ENCODE results near the gene FAM120B. TPM values are rescaled to one million over a fixed set of nuclear protein-coding genes. Genes with fewer than 3 reads are reported as not detected.
"Not testable (repeated sequence)": the region's sequence is repeated elsewhere in the genome, so short reads cannot be mapped to it uniquely, and the experiment has no call there.

Gene FAM120B, protein sequence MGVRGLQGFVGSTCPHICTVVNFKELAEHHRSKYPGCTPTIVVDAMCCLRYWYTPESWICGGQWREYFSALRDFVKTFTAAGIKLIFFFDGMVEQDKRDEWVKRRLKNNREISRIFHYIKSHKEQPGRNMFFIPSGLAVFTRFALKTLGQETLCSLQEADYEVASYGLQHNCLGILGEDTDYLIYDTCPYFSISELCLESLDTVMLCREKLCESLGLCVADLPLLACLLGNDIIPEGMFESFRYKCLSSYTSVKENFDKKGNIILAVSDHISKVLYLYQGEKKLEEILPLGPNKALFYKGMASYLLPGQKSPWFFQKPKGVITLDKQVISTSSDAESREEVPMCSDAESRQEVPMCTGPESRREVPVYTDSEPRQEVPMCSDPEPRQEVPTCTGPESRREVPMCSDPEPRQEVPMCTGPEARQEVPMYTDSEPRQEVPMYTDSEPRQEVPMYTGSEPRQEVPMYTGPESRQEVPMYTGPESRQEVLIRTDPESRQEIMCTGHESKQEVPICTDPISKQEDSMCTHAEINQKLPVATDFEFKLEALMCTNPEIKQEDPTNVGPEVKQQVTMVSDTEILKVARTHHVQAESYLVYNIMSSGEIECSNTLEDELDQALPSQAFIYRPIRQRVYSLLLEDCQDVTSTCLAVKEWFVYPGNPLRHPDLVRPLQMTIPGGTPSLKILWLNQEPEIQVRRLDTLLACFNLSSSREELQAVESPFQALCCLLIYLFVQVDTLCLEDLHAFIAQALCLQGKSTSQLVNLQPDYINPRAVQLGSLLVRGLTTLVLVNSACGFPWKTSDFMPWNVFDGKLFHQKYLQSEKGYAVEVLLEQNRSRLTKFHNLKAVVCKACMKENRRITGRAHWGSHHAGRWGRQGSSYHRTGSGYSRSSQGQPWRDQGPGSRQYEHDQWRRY
- 27.4 TPM for total RNA-seq
- long read RNA-seq, full-length matches to known transcripts, result 39 of 61 reads
- long read RNA-seq, partial matches to known transcripts, result 6 of 61 reads
- long read RNA-seq, other reads (novel, unspliced or antisense), result 16 of 61 reads

DNA sequence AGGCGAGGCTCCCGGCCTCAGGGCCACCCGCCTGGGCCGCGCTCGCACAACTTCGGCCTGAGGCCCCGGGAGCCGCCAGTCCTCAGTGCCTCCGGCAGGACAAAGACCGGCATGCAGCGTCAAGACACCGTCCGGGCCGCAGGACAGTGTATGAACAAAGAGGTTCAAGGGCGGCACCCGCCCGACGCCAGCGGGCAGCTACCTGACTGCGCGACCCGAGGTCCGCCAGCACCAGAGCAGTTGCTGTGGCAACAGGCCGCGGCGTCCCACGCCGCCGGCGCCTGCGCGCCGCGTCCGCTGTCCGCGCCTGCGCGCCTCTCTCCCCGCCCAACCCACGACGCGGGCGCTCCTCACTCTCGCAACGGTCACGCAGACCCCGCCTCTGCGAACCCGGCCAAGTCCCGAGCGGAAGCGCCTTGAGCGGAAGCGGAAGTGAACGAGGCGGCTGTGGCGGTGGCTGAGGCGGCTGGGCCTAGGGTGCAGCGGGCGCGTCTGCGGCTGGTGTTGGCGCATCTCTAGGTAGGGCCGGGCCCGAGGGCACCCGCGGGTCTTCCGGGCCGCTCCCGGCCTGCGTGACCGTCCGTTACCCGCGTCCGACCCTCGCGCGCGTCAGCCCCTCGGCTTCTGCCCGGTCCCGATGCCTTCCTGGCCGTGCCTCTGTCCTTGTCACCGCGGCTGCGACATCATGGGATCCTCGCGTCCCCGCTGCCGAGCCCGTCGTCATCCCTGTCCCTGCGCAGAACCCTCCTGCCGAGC lies at the start of gene FAM120B:
Gene FAM120B, plus strand, starts transcription at position 435 of the 756 bp plus-strand sequence. CDS start 10,633 bp downstream, outside the sequence.
- intact Hi-C loops (cut with DNase I), result loop anchor here (2.0 to 5.0 kb wide), 2 partner anchors 221 to 246 kb away; partner anchors contain the start of gene PSMB1
- peak; percentile 99 for DNase-seq (ENCODE audit: low spot score)

DNA sequence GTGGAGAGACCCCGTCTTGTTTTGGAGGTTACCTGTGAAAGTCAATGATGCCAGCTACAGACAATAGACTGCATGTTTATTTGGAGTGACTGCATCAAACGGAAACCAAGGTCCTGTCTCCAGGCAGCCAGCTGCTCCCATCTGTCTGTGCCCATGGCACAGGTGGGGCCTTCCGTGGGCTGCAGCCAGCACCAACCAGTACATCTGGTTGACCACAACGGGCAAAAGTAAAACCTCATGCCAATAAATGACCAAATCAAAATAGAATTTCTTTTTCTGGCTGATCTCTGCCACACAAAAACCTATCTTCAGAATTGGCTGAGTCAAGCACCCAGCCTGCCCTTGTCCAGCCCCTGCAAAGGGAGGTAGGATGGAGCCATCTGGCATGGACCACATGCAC lies 49.2 kb upstream of the FAM120B start:
- intact Hi-C loops (cut with DNase I), result no loop called here

DNA sequence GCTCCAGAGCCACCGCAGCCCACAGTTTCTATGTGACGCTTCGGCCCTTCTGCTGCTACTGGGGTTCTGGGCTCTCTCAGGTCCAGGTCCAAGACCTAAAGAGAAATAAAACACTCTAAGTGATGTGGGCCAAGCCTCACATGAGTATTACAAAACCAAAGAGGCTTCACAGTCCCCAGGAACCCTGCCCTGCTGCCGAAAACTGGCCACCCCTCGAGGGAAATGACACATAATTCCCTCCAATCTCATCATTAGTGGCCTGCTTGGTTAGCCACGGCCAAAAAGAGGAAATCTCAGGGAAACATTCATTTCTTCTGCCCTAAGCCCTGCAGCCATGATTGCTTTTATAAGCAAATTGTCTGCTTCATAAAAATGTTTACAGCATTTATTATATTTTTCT lies 48.2 kb upstream of the FAM120B start:
- peak; percentile 20 for DNase-seq (ENCODE audit: low spot score)
- intact Hi-C loops (cut with DNase I), result no loop called here

More for the DNA sequence above, 49.2 kb upstream of the FAM120B start:
- DNase-seq (ENCODE audit: low spot score), result no peak

DNA sequence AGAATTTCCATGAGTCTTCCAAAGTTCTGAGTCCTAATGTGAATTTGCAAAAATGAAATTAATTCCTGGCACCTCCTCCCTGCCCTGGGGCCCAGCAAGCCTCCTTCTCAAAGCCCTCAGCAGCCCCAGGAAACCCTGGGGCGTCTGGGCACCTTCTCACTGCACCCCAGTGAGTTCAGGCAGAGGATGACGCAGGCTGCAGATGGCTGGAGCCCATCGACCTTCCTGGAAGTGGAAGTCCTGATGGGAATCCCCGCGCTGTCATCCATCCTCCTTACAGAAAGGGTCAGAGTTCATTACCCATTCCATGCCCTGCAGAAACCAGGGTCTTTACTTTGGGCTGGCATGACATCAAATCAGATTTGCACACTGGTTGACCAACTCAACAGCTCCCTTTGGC lies 47.3 kb upstream of the FAM120B start:
- peak; percentile 56 for DNase-seq (ENCODE audit: low spot score)

DNA sequence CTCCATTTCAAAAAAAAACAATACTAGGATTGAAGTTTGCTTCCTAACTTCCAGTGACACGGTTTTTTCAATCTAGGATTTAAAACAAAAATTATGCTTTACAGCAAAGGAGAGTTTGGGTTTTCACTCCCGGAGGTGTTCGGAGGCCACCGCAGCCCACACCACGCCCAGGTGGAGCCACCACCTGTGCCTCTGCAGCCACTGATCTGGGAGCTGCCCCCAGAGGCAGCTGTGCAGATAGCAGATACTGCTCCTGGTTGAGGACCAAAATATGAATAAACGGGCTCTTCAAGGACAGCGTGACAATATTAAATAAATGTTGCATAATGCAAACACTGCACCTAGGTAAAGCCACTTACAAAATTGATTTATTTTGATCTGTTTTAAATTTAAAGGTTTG lies 45.9 kb upstream of the FAM120B start:
- DNase-seq (ENCODE audit: low spot score), result no peak
- intact Hi-C loops (cut with DNase I), result no loop called here

More for the DNA sequence above, 47.3 kb upstream of the FAM120B start:
- intact Hi-C loops (cut with DNase I), result no loop called here

DNA sequence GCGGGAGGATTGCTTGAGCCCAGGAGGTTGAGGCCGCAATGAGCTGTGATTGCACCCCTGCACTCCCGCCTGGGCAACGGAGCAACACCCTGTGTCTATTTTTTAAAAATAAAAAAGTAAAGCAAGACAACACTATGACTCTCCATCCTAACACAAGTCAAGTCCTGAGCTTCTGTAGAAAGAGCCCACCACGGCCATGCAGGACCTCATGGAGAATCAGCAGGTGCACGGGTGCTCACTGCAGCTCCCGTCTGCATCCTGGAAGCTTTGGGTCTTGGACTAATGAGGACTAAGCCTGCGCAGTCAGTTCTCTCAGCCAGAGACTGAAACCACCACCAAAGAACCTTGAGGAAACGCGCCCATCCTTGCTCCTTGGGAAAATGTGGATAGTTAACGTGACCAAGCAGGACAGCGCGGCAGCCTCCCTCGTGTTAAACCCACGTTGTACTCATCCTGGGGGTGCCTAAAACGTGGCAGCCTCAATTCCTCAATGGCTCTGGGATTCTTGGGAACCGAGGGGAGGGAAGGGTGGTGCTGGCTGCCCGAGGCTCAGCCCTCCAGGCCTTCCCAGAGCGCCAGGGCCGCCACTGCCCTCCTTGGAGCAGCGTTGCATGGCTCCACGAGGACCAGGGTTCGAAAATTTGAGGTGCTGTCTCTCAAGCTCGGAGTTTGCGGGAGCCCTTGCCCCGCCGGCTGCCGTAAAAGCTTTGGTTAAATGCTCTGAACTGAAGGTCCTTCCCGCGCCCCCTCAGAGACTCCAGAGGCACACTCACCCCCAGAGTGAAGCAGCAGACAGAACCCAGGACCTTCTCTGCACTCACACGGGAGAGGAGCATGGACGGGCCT lies 44.7 kb upstream of the FAM120B start:
- DNase-seq (ENCODE audit: low spot score), result no peak
- intact Hi-C loops (cut with DNase I), result no loop called here

DNA sequence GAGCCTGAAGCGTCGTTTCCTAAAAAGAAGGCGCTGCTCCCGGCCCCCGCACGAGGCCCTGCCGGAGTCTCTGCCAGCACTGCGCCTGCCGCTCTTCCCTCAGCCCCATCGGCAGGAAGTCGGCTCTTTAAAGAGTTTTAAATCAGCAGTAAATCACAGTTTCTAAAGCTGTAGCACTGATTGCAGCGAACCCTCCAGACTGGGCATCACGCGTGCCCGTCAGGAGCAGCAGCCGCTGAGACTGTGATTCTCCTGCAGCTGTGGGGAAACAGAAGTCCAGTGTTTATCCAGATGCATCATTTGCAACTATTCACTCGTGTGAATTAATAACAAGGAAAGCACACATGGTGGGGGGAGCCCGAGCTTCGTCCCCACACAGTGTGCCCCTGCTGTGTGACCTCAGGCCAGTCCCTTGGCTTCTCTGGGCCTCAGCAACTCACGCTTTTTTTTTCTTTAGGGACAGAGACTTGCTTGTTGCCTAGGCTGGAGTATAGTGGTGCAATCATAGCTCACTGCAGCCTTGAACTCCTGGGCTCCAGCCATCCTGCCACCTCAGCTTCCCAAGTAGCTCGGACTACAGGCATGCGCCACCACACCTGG lies 44.0 kb upstream of the FAM120B start:
- DNase-seq (ENCODE audit: low spot score), result no peak
- intact Hi-C loops (cut with DNase I), result no loop called here

DNA sequence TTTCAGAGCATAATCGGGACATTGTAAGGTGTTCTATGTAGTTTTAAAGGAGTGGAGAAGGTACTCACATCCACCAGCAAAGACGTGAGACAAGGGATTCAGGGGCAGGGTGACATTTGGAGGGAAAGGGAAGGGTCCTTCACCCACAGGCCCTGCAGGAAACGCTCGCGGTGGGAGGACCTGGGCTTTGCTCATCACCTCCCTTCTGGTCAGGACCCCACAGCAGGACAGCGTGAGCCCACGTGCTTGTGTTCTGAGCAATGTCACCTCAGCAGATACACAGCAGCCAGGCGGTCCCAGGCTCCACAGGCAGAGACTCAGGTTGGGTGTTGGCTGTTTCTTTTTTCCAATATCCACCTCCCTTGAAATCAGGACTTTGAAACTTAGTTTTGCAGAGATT lies 43.1 kb upstream of the FAM120B start:
- intact Hi-C loops (cut with DNase I), result no loop called here

DNA sequence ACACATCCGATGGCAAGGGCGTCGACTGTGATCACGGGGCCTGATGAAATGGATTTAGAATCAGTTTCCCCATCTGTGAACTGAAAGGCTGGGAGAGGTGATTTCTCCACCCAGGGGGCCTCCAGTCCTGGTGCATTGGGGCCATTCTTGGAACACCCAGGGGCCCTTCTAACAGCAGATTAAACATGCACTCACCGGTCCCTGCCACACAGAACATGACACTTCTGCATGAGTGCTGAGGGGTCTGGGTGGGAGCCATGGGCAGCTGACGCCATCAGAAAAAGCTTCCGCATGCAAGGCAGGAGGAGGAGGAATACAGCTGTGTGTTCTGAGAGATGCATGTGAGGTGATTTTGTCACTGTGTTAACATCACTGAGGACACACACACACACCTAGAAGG lies 42.5 kb upstream of the FAM120B start:
- intact Hi-C loops (cut with DNase I), result no loop called here
- DNase-seq (ENCODE audit: low spot score), result no peak

More for the DNA sequence above, 43.1 kb upstream of the FAM120B start:
- no peak for DNase-seq (ENCODE audit: low spot score)

DNA sequence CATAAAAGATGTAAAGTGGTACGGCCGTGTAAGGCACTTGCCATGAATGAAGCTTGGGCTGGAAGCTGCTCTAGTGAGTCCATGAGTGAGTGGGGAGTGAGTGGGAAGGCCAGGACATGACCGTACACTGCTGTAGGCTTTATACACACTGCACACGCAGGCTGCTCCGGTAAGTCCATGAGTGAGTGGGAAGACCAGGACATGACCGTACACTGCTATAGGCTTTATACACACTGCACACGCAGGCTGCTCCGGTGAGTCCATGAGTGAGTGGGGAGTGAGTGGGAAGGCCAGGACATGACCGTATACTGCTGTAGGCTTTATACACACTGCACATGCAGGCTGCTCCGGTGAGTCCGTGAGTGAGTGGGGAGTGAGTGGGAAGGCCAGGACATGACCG lies 41.9 kb upstream of the FAM120B start:
- intact Hi-C loops (cut with DNase I); DNase-seq (ENCODE audit: low spot score): not testable (repeated sequence)

DNA sequence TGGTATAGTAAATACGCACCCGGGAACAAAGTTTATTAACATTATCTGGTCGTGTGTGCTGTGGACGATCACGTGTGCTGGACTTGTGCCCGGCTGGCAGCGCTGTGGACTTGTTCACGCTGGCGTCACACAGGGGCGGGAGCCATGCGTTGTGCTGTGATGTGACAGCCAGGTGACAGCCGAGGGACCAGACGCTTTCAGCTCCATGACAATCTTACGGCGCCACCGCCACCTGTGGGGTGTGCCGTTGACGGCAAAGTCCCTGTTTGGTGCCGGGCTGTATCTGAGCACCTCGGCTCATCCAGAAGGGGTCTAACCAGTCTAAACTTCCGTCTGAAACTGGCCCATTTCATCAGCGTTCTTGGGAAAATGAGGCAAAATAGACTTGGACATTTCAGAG lies 40.9 kb upstream of the FAM120B start:
- intact Hi-C loops (cut with DNase I), result no loop called here
- no peak for DNase-seq (ENCODE audit: low spot score)

DNA sequence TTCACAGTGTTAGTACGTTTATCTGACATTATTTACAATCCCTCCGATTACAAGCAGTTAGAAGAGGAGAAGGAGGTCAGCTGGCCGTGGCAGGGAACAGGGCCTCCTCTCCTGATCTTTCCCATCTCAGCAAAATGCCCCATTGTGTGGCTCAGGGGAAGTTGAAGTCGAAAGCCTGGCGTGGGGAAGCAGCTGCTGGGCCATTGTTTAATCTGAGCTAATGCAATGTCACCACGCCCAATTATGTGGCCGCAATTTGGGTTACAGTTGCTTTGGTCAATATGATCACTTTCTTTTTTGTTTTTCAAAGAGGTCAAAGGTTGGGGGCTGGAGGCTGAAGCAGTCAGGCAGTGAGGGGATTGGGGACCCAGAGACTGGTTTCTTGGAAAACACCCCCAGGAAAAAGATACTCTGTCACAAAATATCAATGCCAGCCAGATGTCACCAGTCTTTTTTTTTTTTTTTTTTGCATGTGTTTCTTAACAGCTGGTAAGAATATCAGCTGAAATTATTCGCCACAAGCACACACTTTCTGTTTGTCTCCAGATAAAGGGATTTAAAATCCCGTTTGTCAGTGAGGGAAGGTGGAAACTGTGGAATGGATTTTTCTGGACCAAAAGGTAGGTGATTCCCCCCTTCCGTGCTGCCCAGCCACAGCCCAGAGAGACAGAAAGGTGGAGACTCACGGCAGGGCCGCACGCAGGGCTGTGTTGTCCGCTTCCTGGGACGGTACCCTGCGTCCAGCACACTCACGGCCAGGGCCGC lies 40.3 kb upstream of the FAM120B start:
- intact Hi-C loops (cut with DNase I), result no loop called here
- DNase-seq (ENCODE audit: low spot score), result no peak

DNA sequence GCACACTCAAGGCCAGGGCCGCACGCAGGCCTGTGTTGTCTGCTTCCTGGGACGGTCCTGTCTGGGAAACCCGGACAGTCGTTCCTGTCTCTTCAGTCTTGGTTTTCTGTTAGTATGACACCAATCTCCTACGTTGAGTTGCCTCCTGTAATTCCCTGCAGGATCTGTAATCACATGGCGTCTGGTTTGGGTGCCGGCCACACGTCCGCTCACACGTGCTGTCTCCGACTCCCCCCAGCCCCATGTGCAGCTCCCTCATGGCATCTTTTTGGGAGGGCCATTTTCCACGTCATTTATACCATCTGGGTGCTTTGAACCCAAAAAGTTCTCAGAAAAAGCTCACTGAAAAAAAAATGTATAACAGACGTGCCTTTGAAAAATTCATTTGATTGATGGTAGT lies 38.9 kb upstream of the FAM120B start:
- DNase-seq (ENCODE audit: low spot score), result no peak
- intact Hi-C loops (cut with DNase I), result no loop called here

DNA sequence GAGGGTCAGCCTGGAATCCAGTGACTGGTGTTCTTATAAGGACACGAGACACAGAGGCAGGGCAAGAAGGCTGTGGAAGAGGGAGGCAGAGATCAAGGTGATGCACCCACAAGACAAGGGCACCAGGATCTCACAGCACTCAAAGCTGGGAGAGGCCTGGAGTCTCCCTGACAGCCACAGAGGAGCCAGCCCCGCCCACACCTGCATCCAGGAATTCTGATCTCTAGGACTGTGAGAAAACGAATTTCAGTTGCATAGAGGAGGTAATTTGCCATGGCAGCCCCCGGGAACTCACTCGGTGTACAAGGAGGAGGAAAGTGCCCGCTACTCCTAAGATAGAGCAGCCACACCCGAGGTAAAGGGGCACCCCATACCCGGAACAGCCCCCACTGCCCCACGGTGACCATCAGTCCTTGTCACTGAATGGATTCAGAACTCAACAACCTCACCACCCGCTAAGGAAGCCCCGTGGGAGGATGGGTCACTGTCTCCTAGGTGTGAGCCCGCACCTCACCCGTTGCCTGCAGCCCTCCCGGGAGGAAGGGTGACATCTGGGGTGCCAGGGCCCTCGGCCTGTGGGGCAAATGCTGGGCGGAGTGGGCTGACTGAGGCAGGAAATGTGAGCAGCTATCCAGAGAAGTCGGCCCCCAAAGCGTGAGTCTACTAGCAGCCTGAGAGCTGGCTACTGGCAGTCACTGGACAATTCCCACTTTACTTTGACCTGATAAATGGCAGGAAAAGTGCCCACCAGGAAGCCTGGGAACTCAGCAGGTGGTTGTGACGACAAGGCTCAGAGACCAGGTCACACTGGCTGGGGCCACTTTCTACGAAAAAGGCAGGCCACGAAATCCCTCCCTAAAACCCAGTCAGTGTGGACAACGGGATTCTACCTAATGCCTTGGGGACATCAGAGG lies 38.1 kb upstream of the FAM120B start:
- intact Hi-C loops (cut with DNase I), result no loop called here
- no peak for DNase-seq (ENCODE audit: low spot score)

DNA sequence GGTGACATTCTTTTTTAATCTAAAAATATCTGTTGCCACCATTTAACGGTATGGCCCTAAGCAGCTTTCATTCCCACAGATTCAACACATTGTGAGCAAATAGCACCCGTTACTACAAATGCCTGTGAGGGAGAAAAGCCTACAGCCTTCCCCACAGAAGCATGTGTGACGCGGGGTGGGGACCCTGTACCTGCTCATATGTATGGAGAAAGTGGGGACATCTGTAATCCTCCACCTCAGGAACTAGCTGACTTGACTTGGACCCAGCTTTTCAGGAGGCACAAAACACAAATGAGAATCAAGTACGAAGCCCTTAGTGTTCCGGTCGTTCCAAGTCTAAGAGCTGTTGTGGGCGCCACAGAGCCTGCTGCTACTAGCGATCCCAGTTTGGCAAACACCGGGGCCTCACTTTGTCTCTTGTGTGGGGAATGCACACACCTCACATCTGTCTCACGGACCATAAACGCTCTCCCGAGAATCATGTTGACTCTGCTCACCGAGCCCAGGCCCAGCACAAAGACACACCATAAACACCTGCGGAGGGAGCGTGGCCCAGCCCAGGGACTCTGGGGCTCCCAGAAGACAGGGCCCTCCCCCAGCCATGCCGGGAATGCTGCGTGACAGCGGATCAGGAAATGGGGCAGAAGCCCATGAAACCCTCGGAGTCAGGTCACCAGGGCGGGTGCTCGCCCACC lies 37.3 kb upstream of the FAM120B start:
- no peak for DNase-seq (ENCODE audit: low spot score)
- intact Hi-C loops (cut with DNase I), result no loop called here

Data from cardiac septum (tissue), 1 donor.